Fibroblast of villous mesenchyme (primary cell): ENCODE results near the gene SCRN2. TPM values are rescaled to one million over a fixed set of nuclear protein-coding genes. Genes with fewer than 3 reads are reported as not detected.

ENCODE experiments used
- DNase-seq: peaks from one replicate; pipeline ENCODE4 v3.0.0-alpha.2; 2010; ENCODE audit warnings: low read depth
- H3K4me3 ChIP-seq: 2 replicates; pipeline ENCODE4 v1.5.1; 2011; ENCODE audit warnings: low read depth, mild to moderate bottlenecking, low read length
- total RNA-seq: library from RNA; depleted of rRNA; stranded (reverse); fragments of >200 nt; gene quantifications from 2 replicates; pipeline ENCODE4 v1.2.3, GENCODE V29; 2012
- TF ChIP-seq, protein P1 (sequence below): IDR thresholded peaks from 2 replicates; pipeline ENCODE4 v1.5.1; 2012; ENCODE audit warnings: low read depth, mild to moderate bottlenecking, low read length; ENCODE audit not compliant: insufficient read depth

The SCRN2 gene
- total RNA-seq, 1 donor: 25.0 TPM

- no peak overlapping the region for H3K4me3 ChIP-seq
- DNase-seq: no peak
- TF ChIP-seq, protein P1, sequence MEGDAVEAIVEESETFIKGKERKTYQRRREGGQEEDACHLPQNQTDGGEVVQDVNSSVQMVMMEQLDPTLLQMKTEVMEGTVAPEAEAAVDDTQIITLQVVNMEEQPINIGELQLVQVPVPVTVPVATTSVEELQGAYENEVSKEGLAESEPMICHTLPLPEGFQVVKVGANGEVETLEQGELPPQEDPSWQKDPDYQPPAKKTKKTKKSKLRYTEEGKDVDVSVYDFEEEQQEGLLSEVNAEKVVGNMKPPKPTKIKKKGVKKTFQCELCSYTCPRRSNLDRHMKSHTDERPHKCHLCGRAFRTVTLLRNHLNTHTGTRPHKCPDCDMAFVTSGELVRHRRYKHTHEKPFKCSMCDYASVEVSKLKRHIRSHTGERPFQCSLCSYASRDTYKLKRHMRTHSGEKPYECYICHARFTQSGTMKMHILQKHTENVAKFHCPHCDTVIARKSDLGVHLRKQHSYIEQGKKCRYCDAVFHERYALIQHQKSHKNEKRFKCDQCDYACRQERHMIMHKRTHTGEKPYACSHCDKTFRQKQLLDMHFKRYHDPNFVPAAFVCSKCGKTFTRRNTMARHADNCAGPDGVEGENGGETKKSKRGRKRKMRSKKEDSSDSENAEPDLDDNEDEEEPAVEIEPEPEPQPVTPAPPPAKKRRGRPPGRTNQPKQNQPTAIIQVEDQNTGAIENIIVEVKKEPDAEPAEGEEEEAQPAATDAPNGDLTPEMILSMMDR: no peak
Observed at GRCh38 chr17:47875011-47875985, 34.2 kb upstream of the SCRN2 start.

- no peak overlapping the region for H3K4me3 ChIP-seq
- TF ChIP-seq, protein P1: no peak
- no peak for DNase-seq
Observed at GRCh38 chr17:47873200-47874090, 32.4 kb upstream of the SCRN2 start.

GRCh38 chr17:47872651-47873161 is 31.6 kb upstream of the SCRN2 start:
- no peak overlapping the region for H3K4me3 ChIP-seq
- TF ChIP-seq, protein P1: no peak
- DNase-seq: no peak

DNA sequence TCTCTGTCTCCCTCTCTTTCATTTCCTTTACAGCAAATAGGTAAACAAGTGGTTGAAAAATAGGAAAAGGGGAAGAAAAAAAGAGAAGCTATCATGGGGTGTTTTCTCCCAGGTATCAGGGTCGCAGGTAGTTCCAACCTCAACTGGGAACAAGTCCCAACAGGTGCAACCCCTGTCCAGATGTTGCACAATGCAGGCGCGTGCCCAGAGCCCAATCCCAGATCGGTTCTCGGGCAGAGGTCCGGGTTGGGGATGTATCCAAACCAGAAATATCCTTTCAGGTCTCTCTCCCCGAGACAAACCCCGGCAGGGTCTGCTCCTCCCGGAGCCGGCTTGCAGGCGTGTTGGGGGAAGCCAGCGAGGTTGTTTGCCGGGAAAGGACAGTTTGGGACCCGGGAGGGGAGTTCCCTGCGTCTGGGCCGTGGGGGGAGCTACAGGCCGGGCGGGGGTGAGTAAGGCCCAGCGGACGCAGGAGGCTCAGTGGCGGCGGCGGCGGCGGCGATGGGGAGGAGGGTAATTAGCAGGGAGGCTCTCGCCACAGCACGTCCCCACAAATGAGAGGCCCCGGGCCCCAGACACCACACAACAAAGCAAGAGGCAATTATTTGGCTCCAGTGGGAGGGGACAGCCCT is 31.1 kb upstream of the SCRN2 start:
- no peak overlapping the region for H3K4me3 ChIP-seq
- TF ChIP-seq, protein P1: no peak
- no peak for DNase-seq

DNA sequence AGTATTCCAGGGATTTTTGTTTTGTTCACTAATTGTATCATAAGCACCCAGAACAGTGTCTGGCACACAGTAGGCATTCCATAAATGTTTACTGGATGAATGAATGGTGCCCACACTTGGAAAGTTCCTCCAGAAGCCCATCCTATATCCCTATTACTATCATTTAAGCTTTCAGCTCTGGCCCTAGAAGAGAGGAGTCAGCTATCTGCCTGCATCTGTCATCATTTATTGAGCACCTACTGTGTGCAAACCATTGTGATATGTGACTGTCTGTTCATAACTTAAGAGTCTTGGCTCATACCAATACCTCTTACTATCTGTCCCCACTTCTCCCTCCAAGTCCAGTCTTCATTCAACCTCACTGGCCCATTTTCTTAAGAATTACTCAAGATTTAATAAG is 30.0 kb upstream of the SCRN2 start:
- no peak for DNase-seq
- no peak overlapping the region for H3K4me3 ChIP-seq
- TF ChIP-seq, protein P1: no peak

GRCh38 chr17:47870056-47870455 is 29.0 kb upstream of the SCRN2 start:
- TF ChIP-seq, protein P1: no peak
- no peak overlapping the region for H3K4me3 ChIP-seq
- DNase-seq: no peak
